ENCODE measurements around the gene NEK8.
"Not testable (repeated sequence)": the region's sequence is repeated elsewhere in the genome, so short reads cannot be mapped to it uniquely, and the experiment has no call there.

The NEK8 gene

DNA sequence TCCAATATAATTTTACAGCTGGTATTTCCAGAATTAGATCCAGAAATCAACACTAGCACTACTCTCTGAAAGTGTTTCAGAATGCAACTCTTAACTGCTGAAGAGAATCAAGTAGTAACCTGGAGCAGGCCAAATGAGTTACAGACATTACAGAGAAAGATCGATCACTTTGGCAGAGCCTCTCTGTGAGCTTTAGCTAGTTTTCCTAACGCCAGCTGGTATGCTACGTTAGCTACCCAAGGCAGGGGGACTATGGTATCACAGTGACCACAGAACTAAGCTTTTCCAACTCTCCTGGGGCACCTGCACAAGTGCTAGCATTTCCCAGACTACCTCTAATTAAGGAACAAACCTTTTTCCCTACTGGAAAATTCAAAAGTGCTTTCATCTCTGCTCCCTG, 45.6 kb downstream of the NEK8 start:
- no peak for DNase-seq

DNA sequence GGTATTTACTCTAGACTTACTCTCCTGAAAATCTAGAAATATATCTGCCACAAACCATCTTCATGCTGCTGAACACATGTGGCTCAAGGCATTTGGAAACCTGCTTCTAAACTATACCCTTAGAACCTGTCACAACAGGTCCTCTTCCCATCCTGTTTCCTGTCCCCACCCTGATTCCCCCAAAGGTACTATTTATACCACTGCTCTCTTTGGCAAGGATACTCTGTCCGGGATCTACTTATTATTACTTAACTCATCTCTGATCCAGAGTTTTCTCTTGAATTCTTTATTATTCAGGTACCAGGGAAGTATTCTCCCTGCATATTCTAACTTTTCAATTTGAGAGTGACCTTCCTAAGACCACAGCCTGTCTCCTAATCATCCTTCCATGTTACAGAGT, 48.6 kb downstream of the NEK8 start:
- DNase-seq: no peak

DNA sequence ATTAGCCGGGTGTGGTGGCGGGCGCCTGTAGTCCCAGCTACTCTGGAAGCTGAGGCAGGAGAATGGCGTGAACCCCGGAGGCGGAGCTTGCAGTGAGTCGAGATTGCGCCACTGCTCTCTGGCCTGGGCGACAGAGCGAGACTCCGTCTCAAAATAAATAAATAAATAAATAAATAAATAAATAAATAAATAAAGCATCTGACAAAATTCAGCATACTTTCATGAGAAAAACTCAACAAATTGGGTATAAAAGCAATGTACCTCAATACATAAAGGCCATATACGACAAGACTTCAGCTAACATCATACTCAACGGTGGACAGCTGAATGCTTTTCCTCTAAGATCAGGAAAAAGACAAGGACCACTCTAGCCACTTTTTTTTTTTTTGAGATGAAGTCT, 51.0 kb downstream of the NEK8 start:
- not testable (repeated sequence) for DNase-seq

DNA sequence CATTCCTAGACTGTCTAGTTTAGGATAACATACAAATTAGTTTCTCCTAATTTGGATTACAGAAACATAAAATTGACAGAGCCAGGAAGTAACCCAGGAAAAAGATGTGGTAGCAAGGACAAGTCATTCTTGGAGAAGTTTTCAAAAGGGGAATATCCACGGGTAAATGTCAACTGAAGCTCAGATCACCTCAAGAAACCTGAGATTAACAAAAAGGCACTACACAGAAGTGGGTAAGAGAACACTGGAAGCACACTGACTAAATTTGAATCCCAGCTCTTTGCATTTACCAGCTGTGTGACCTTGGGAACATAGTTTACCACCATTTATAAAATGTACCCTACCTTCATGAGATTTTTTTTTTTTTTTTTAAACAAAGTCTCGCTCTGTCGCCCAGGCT, 54.6 kb downstream of the NEK8 start:
- DNase-seq: no peak

DNA sequence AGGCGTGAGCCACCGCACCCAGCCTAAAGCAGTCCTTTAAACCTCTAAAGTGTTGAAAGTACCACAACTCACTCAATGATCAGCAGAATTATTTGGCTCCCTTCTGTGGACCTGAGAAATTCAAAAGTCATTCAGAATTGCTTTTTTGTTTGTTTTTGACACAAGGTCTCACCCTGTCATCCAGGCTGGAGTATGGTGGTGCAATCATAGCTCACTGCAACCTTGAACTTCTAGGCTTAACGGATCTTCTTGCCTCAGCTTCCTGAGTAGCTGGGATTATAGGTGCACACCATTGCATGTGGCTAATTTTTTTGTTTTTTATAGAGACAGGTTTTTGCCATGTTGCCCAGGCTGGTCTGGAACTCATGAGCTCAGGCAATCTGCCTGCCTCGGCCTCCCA, 59.5 kb downstream of the NEK8 start:
- no peak for DNase-seq

Measured in bone marrow (tissue), 2 donors.